Retinal pigment epithelial cell (primary cell): ENCODE results near the gene TRRAP.

Experiments used
- DNase-seq: peaks from one replicate; pipeline ENCODE4 v3.0.0-alpha.2; 2010; ENCODE audit warnings: low read depth
- H3K4me3 ChIP-seq: 2 replicates; pipeline ENCODE4 v1.5.1; 2011; ENCODE audit warnings: mild to moderate bottlenecking, low read length, control low read depth, moderate library complexity
- CTCF ChIP-seq: conservative IDR thresholded peaks from 2 replicates; pipeline ENCODE4 v1.5.1; 2011; ENCODE audit warnings: low read depth, low read length, control low read depth, inconsistent platforms

TRRAP gene

GRCh38 chr7:98981701-98982100 lies 103.4 kb downstream of the TRRAP start:
- no peak for TF ChIP-seq CTCF
- no peak for DNase-seq
- no peak overlapping the region for H3K4me3 ChIP-seq

GRCh38 chr7:98982686-98983085 lies 104.4 kb downstream of the TRRAP start:
- no peak overlapping the region for H3K4me3 ChIP-seq
- no peak for TF ChIP-seq CTCF
- no peak for DNase-seq

GRCh38 chr7:98984126-98984525 lies 105.8 kb downstream of the TRRAP start:
- TF ChIP-seq CTCF: no peak
- H3K4me3 ChIP-seq: no peak overlapping the region
- no peak for DNase-seq

- no peak for DNase-seq
- no peak for TF ChIP-seq CTCF
- no peak overlapping the region for H3K4me3 ChIP-seq
Observed at GRCh38 chr7:98985406-98985805, 107.1 kb downstream of the TRRAP start.

- no peak for TF ChIP-seq CTCF
- no peak for DNase-seq
- H3K4me3 ChIP-seq: no peak overlapping the region
Observed at GRCh38 chr7:98985945-98986344, 107.6 kb downstream of the TRRAP start.

GRCh38 chr7:98988641-98989040 lies 110.3 kb downstream of the TRRAP start:
- DNase-seq: no peak
- TF ChIP-seq CTCF: no peak

GRCh38 chr7:98990356-98990755 lies 112.0 kb downstream of the TRRAP start:
- no peak for TF ChIP-seq CTCF
- no peak for DNase-seq
- H3K4me3 ChIP-seq: no peak overlapping the region

More at GRCh38 chr7:98988641-98989040, 110.3 kb downstream of the TRRAP start:
- no peak overlapping the region for H3K4me3 ChIP-seq
